Effector CD4-positive, alpha-beta T cell (primary cell): Measurements from ENCODE around the gene TMSB15B. TPM values are rescaled to one million over a fixed set of nuclear protein-coding genes. Genes with fewer than 3 reads are reported as not detected.
A peak's percentile ranks its signal among the peaks of the same experiment; 100 is the strongest.
"Not testable (repeated sequence)": the region's sequence is repeated elsewhere in the genome, so short reads cannot be mapped to it uniquely, and the experiment has no call there.

ENCODE experiments used
- DNase-seq: peaks from one replicate; pipeline ENCODE4 v3.0.0-alpha.2; 2020
- total RNA-seq: gene quantifications from one replicate; lab custom pipeline; 2026; lab: John Stamatoyannopoulos, UW

TMSB15B gene
- not detected for total RNA-seq

- not testable (repeated sequence) for DNase-seq
Observed at GRCh38 chrX:103962411-103963278, at the start of gene TMSB15B. Gene TMSB15B (plus strand): TSS chrX:103962627.

GRCh38 chrX:103913356-103914020, 48.9 kb upstream of the TMSB15B start:
- no peak for DNase-seq

GRCh38 chrX:103918050-103918449, 44.4 kb upstream of the TMSB15B start:
- no peak for DNase-seq

GRCh38 chrX:103918571-103919269, 43.7 kb upstream of the TMSB15B start:
- DNase-seq, result peak; percentile 39

GRCh38 chrX:103919270-103919637, 43.2 kb upstream of the TMSB15B start:
- no peak for DNase-seq

- not testable (repeated sequence) for DNase-seq
Observed at GRCh38 chrX:103920515-103920914, 41.9 kb upstream of the TMSB15B start.

GRCh38 chrX:103927030-103927429, 35.4 kb upstream of the TMSB15B start:
- DNase-seq, result no peak

- no peak for DNase-seq
Observed at GRCh38 chrX:103927633-103928032, 34.8 kb upstream of the TMSB15B start.

GRCh38 chrX:103932133-103932532, 30.3 kb upstream of the TMSB15B start:
- no peak for DNase-seq

- DNase-seq, result not testable (repeated sequence)
Observed at GRCh38 chrX:103940257-103940656, 22.2 kb upstream of the TMSB15B start.

- DNase-seq, result no peak
Observed at GRCh38 chrX:103941201-103941975, 21.0 kb upstream of the TMSB15B start.

GRCh38 chrX:103949506-103949905, 12.9 kb upstream of the TMSB15B start:
- no peak for DNase-seq

GRCh38 chrX:103953353-103953752, 9.1 kb upstream of the TMSB15B start:
- DNase-seq, result no peak

GRCh38 chrX:103954259-103954658, 8.2 kb upstream of the TMSB15B start:
- DNase-seq, result no peak

GRCh38 chrX:103960599-103960998, 1.8 kb upstream of the TMSB15B start:
- not testable (repeated sequence) for DNase-seq

- DNase-seq, result not testable (repeated sequence)
Observed at GRCh38 chrX:103983508-103983907, 21.1 kb downstream of the TMSB15B start.

- DNase-seq, result no peak
Observed at GRCh38 chrX:103999234-103999633, 36.8 kb downstream of the TMSB15B start.

GRCh38 chrX:104008831-104009230, 46.4 kb downstream of the TMSB15B start:
- DNase-seq, result no peak

- DNase-seq, result no peak
Observed at GRCh38 chrX:104013158-104013557, 50.7 kb downstream of the TMSB15B start.

GRCh38 chrX:104013606-104014005, 51.2 kb downstream of the TMSB15B start, which contains the start of gene H2BW1:
Gene H2BW1 (minus strand): TSS chrX:104013708. CDS start chrX:104013576, 132 bp downstream.
- DNase-seq, result no peak

GRCh38 chrX:104015576-104015975, 53.1 kb downstream of the TMSB15B start:
- not testable (repeated sequence) for DNase-seq
